Neural progenitor cell (in vitro differentiated cells): Measurements from ENCODE around the gene LCTL. TPM values are rescaled to one million over a fixed set of nuclear protein-coding genes. Genes with fewer than 3 reads are reported as not detected.

ENCODE experiments used
- DNase-seq: peaks from one replicate; pipeline ENCODE4 v3.0.0-alpha.2; 2016; ENCODE audit warnings: low spot score
- H2AFZ ChIP-seq: fragments of 200-600 bp; sonication (generic); replicated peaks from 2 replicates; pipeline ENCODE4 v1.6.1; 2016; ENCODE audit warnings: antibody characterized with exemption
- H3F3A ChIP-seq: fragments of 200-600 bp; sonication (generic); 2 replicates; pipeline ENCODE4 v1.6.1; 2016; ENCODE audit warnings: antibody characterized with exemption, low read depth
- H3K27ac ChIP-seq: fragments of 200-600 bp; sonication (generic); 2 replicates; pipeline ENCODE4 v1.5.1; 2016; ENCODE audit warnings: mild to moderate bottlenecking
- H3K27me3 ChIP-seq: fragments of 200-600 bp; sonication (generic); 2 replicates; pipeline ENCODE4 v1.6.1; 2016; ENCODE audit warnings: mild to moderate bottlenecking, moderate library complexity
- H3K36me3 ChIP-seq: fragments of 200-600 bp; sonication (generic); 2 replicates; pipeline ENCODE4 v1.5.1; 2016
- H3K4me1 ChIP-seq: fragments of 200-600 bp; sonication (generic); 2 replicates; pipeline ENCODE4 v1.6.1; 2016; ENCODE audit warnings: mixed run types
- H3K4me2 ChIP-seq: fragments of 200-600 bp; sonication (generic); 2 replicates; pipeline ENCODE4 v1.6.1; 2016
- H3K4me3 ChIP-seq: fragments of 200-600 bp; sonication (generic); 2 replicates; pipeline ENCODE4 v1.5.1; 2016
- H3K79me2 ChIP-seq: fragments of 200-600 bp; sonication (generic); 2 replicates; pipeline ENCODE4 v1.6.1; 2016; ENCODE audit warnings: low read depth
- H3K9ac ChIP-seq: fragments of 200-600 bp; sonication (generic); 2 replicates; pipeline ENCODE4 v1.6.1; 2016
- H3K9me3 ChIP-seq: fragments of 200-600 bp; sonication (generic); 2 replicates; pipeline ENCODE4 v1.5.1; 2016; ENCODE audit warnings: low read depth
- H4K20me1 ChIP-seq: fragments of 200-600 bp; sonication (generic); 2 replicates; pipeline ENCODE4 v1.6.1; 2016; ENCODE audit warnings: low read depth
- H3K27ac Mint-ChIP-seq: 3 replicates; pipeline ENCODE4 v1.8.0; 2021; ENCODE audit warnings: mixed read lengths
- H3K27me3 Mint-ChIP-seq: 2 replicates; pipeline ENCODE4 v1.8.0; 2022; ENCODE audit warnings: low read depth, mild to moderate bottlenecking, inconsistent platforms, moderate library complexity, mixed read lengths; ENCODE audit not compliant: insufficient read depth
- H3K36me3 Mint-ChIP-seq: 3 replicates; pipeline ENCODE4 v1.8.0; 2021; ENCODE audit warnings: mixed read lengths
- H3K4me1 Mint-ChIP-seq: 3 replicates; pipeline ENCODE4 v1.8.0; 2021; ENCODE audit warnings: mixed read lengths
- H3K4me3 Mint-ChIP-seq: 3 replicates; pipeline ENCODE4 v1.8.0; 2021; ENCODE audit warnings: mild to moderate bottlenecking, moderate library complexity, mixed read lengths
- H3K9me3 Mint-ChIP-seq: 3 replicates; pipeline ENCODE4 v1.8.0; 2020; ENCODE audit warnings: mixed read lengths
- EZH2 ChIP-seq: fragments of 200-600 bp; sonication (generic); IDR thresholded peaks from 2 replicates; pipeline ENCODE4 v1.6.1; 2017; ENCODE audit warnings: antibody characterized with exemption, mild to moderate bottlenecking, moderate library complexity
- EZH2phosphoT487 ChIP-seq: fragments of 200-600 bp; sonication (generic); IDR thresholded peaks from 2 replicates; pipeline ENCODE4 v1.6.1; 2017; ENCODE audit warnings: antibody characterized with exemption
- total RNA-seq: library from RNA; depleted of rRNA; stranded (reverse); fragments of >200 nt; gene quantifications from 2 replicates; pipeline ENCODE4 v1.2.3, GENCODE V29; 2015; ENCODE audit warnings: low replicate concordance
- TF ChIP-seq, protein P1 (sequence below): fragments of 200-600 bp; sonication (generic); IDR thresholded peaks from 2 replicates; pipeline ENCODE4 v1.5.1; 2017; ENCODE audit warnings: antibody characterized with exemption, mild to moderate bottlenecking

The LCTL gene
- total RNA-seq, 1 donor from 2014 or later = 19.2 TPM

DNA sequence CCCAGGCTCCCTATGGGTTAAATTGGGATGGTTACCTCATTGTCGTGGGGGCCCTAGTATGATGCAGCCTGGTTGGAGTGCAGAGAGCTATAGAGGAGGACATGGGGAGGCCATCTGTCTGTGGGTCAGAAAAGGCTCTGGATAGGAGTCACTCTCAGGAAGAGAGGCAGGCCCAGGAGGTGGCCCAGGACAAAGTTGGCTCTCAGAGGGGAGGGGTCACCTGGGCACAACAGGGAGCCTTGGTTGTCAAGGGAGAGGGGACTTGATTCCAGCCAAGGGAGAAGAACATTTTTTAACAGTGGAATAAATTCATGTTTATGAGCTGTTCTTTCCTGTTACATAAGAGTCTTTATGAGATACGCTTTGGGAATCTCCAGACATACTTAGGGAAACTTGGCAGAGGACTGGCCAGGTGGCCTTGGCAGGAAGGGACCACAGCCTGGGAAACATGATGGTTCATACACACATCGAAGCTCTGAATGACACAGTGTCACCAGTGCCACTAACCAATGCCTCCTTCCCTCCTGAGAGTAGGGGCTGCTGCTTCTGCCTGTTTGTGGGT lies 27.5 kb upstream of the LCTL start:
- Histone ChIP-seq H3K9me3 (no peaks in the 10 kb centered on the region), H3K4me3 (no peak overlapping the region), H3K9ac (no peak overlapping the region), H3K4me1 (no peaks in the 10 kb centered on the region), H3K27ac (no peak overlapping the region), H3K36me3 (no peaks in the 10 kb centered on the region), H3K79me2 (no peaks in the 10 kb centered on the region), H3K4me2 (no peak overlapping the region), H4K20me1 (no peaks in the 10 kb centered on the region), H2AFZ (no peak overlapping the region), H3F3A (no peaks in the 10 kb centered on the region), H3K27me3 (no peaks in the 10 kb centered on the region)
- H3K4me1 Mint-ChIP-seq = peaks cover 8% of the 10 kb centered on the region
- no peaks in the 10 kb centered on the region for H3K36me3 Mint-ChIP-seq
- no peak overlapping the region for H3K27ac Mint-ChIP-seq
- H3K9me3 Mint-ChIP-seq = no peaks in the 10 kb centered on the region
- no peak for DNase-seq
- H3K27me3 Mint-ChIP-seq = peaks cover 8% of the 10 kb centered on the region
- no peak overlapping the region for H3K4me3 Mint-ChIP-seq
- TF ChIP-seq, protein P1, sequence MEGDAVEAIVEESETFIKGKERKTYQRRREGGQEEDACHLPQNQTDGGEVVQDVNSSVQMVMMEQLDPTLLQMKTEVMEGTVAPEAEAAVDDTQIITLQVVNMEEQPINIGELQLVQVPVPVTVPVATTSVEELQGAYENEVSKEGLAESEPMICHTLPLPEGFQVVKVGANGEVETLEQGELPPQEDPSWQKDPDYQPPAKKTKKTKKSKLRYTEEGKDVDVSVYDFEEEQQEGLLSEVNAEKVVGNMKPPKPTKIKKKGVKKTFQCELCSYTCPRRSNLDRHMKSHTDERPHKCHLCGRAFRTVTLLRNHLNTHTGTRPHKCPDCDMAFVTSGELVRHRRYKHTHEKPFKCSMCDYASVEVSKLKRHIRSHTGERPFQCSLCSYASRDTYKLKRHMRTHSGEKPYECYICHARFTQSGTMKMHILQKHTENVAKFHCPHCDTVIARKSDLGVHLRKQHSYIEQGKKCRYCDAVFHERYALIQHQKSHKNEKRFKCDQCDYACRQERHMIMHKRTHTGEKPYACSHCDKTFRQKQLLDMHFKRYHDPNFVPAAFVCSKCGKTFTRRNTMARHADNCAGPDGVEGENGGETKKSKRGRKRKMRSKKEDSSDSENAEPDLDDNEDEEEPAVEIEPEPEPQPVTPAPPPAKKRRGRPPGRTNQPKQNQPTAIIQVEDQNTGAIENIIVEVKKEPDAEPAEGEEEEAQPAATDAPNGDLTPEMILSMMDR = no peak
- TF ChIP-seq EZH2 (no peak), EZH2phosphoT487 (no peak)

DNA sequence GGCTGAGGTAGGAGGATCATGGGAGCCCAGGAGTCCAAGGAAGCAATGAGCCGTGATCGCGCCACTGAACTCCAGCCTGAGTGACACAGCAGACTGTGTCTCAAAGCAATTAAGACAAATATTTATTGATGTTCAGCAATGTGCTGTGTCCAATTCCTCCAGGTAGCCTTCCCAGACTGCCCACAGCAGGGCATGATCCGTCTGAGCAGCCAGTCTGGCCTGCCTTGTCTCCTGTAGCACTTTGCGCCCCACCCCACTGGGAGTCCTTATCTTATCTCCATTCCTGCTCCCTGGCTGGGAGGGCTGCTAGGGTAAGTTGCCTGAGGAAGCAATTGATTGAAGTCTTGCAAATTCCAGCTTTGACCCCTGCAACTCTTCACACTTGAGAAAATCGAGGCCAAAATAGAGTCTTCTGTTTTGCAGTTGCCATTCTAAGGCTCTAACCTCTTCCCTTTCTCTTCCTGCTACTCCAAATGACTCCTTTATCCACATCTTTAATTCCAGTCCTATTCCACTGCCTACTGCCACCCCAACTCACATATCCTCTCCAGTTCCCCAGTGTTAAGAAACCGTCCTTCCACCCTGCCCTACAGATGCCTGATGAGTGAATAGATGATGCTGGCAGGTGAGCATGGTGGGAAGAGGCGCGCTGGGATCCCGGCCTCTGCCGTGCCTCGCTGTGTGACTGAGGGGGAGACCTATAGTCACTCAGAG lies 26.9 kb upstream of the LCTL start:
- H3F3A ChIP-seq = no peaks in the 10 kb centered on the region
- TF ChIP-seq EZH2 = no peak
- TF ChIP-seq, protein P1 = no peak
- no peak for TF ChIP-seq EZH2phosphoT487
- H3K27ac ChIP-seq = no peak overlapping the region
- no peaks in the 10 kb centered on the region for H3K79me2 ChIP-seq
- no peaks in the 10 kb centered on the region for H3K27me3 ChIP-seq
- no peak overlapping the region for H2AFZ ChIP-seq
- Mint-ChIP-seq H3K4me1 (peaks cover 8% of the 10 kb centered on the region), H3K36me3 (no peaks in the 10 kb centered on the region), H3K4me3 (no peak overlapping the region), H3K9me3 (no peaks in the 10 kb centered on the region), H3K27me3 (peaks cover 8% of the 10 kb centered on the region), H3K27ac (no peak overlapping the region)
- H4K20me1 ChIP-seq = no peaks in the 10 kb centered on the region
- H3K9me3 ChIP-seq = no peaks in the 10 kb centered on the region
- no peak for DNase-seq
- no peaks in the 10 kb centered on the region for H3K36me3 ChIP-seq
- H3K4me2 ChIP-seq = no peak overlapping the region
- H3K9ac ChIP-seq = no peak overlapping the region
- H3K4me1 ChIP-seq = no peaks in the 10 kb centered on the region
- H3K4me3 ChIP-seq = no peak overlapping the region

DNA sequence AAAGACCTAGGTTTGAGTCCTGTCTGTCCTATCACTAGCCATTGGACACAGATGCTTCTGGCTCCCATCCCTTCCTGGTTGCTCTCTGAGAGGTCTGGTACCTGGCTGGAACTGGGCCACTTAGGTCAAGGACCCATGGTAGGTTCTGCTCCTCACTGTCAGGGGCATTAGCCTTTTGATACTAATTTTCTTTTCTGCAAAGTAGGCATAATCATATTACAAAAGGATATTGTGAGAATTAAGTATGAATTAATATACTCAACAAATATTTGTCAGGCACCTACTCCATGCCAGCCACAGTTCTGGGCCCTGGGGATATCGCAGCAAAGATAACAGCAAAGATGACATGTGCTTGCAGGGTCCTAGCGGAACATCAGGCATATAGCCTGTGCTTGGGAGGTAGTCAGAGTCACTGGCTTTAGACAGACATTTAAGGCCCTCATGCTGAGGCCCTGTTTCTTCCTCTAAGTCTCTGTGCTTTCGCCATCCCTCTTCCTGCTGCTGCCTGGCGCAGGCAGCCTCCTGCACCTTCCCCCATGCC lies 25.6 kb upstream of the LCTL start:
- H3K4me3 Mint-ChIP-seq = no peak overlapping the region
- DNase-seq = no peak
- Histone ChIP-seq H3K36me3 (no peaks in the 10 kb centered on the region), H3K27ac (no peak overlapping the region), H3K9me3 (no peaks in the 10 kb centered on the region), H3K9ac (no peak overlapping the region), H3K4me2 (no peak overlapping the region), H2AFZ (no peak overlapping the region), H3F3A (no peaks in the 10 kb centered on the region), H3K79me2 (no peaks in the 10 kb centered on the region), H4K20me1 (no peaks in the 10 kb centered on the region), H3K27me3 (no peaks in the 10 kb centered on the region), H3K4me3 (no peak overlapping the region), H3K4me1 (no peaks in the 10 kb centered on the region)
- peaks cover 14% of the 10 kb centered on the region for H3K4me1 Mint-ChIP-seq
- no peak overlapping the region for H3K27ac Mint-ChIP-seq
- no peaks in the 10 kb centered on the region for H3K9me3 Mint-ChIP-seq
- H3K27me3 Mint-ChIP-seq = peaks cover 8% of the 10 kb centered on the region
- no peaks in the 10 kb centered on the region for H3K36me3 Mint-ChIP-seq
- no peak for TF ChIP-seq EZH2
- TF ChIP-seq, protein P1 = no peak
